Suprapubic skin (tissue), 4 donors: Measurements from ENCODE around the gene FAM120B.

Source experiments
- CTCF ChIP-seq, 2 donors: fragments of 200-600 bp in 1 of 2; fragments of 450-650 bp in 1 of 2; sonication (generic) in 1 of 2; IDR thresholded peaks; one replicate each; pipeline ENCODE4 v1.5.1; 2016 to 2019; ENCODE audit warnings: antibody characterized with exemption in 2 of 2, mild to moderate bottlenecking in 1 of 2, moderate library complexity in 1 of 2
- EP300 ChIP-seq: sonication (generic); formaldehyde crosslinking; IDR thresholded peaks from one replicate; pipeline ENCODE4 v1.6.1; 2017; ENCODE audit warnings: antibody characterized with exemption
- POLR2A ChIP-seq, 2 donors: fragments of 450-650 bp; IDR thresholded peaks; one replicate each; pipeline ENCODE4 v1.6.1; 2017; ENCODE audit warnings: antibody characterized with exemption in 2 of 2, mild to moderate bottlenecking in 2 of 2, moderate library complexity in 2 of 2
- POLR2AphosphoS5 ChIP-seq, 3 donors: sonication (generic); formaldehyde crosslinking; IDR thresholded peaks; one replicate each; pipeline ENCODE4 v1.6.1; 2017; ENCODE audit warnings: antibody characterized with exemption in 3 of 3

GRCh38 chr6:170447561-170447930 lies 141.0 kb downstream of the FAM120B start:
- TF ChIP-seq CTCF (IDR thresholded peaks at IDR 0.05) (no peak), POLR2A (IDR thresholded peaks at IDR 0.05) (no peak), EP300 (no peak), POLR2AphosphoS5 (IDR thresholded peaks at IDR 0.05) (no peak)
